Measurements from ENCODE around the gene SPZ1.

DNA sequence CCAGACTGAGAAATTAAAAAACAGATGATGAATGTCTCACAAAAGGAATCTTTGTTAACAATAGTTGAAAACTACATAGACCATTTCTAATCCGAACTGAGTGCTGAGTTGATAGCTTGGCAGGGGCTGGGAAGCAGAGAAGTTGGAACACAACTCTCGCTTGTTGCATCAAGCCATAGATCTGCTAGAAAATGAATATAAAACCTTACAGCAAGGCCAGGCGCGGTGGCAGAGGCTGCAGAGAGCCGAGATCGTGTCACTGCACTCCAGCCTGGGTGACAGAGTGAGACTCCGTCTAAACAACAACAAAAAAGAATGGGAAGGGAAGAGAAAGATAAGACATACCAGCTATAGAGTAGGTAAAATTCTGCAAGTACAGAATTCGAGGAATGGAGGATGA, 28.0 kb upstream of the SPZ1 start:
- TF ChIP-seq, protein P1, sequence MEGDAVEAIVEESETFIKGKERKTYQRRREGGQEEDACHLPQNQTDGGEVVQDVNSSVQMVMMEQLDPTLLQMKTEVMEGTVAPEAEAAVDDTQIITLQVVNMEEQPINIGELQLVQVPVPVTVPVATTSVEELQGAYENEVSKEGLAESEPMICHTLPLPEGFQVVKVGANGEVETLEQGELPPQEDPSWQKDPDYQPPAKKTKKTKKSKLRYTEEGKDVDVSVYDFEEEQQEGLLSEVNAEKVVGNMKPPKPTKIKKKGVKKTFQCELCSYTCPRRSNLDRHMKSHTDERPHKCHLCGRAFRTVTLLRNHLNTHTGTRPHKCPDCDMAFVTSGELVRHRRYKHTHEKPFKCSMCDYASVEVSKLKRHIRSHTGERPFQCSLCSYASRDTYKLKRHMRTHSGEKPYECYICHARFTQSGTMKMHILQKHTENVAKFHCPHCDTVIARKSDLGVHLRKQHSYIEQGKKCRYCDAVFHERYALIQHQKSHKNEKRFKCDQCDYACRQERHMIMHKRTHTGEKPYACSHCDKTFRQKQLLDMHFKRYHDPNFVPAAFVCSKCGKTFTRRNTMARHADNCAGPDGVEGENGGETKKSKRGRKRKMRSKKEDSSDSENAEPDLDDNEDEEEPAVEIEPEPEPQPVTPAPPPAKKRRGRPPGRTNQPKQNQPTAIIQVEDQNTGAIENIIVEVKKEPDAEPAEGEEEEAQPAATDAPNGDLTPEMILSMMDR (IDR thresholded peaks at IDR 0.05) = no peak
- TF ChIP-seq RAD21 (IDR thresholded peaks at IDR 0.05; ENCODE audit: low read length) = no peak
- no peak for TF ChIP-seq FOXJ3 (CRISPR knock-in tag; IDR thresholded peaks at IDR 0.05)
- no peak for TF ChIP-seq JUND (IDR thresholded peaks at IDR 0.05)
- no peak for TF ChIP-seq POLR2AphosphoS5 (IDR thresholded peaks at IDR 0.05; ENCODE audit: low read depth, low read length)
- no peak for TF ChIP-seq FOXM1 (IDR thresholded peaks at IDR 0.05; ENCODE audit: low read depth)
- no peak for TF ChIP-seq GABPA (IDR thresholded peaks at IDR 0.05; ENCODE audit: low read depth)
